ENCODE results near the gene OR8H1. TPM values are rescaled to one million over a fixed set of nuclear protein-coding genes. Genes with fewer than 3 reads are reported as not detected.

Gene OR8H1, protein sequence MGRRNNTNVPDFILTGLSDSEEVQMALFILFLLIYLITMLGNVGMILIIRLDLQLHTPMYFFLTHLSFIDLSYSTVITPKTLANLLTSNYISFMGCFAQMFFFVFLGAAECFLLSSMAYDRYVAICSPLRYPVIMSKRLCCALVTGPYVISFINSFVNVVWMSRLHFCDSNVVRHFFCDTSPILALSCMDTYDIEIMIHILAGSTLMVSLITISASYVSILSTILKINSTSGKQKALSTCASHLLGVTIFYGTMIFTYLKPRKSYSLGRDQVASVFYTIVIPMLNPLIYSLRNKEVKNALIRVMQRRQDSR
- not detected in 2 replicates for total RNA-seq (2014; rRNA removed; shearing (Covaris generic); ENCODE audit: low replicate concordance)

DNA sequence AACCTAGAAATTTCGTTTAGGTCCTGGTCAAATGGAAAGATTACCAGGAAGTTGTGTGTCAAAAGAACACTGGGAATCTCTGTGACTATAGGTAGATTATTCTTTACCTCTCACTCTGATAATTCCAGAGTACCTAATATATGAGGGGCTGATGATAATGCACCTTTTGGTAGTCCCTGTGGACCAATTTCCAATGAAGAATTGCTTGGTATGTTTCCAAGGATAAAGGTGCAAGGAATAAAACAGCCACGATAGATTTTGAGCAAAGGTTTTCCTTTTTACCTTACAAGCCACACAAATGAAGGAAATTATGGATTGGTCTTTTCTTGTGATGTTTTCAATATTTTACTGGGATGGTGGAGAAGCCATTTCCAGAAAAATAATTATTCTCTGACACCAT, at the start of gene OR8H1:
TSS of gene OR8H1 (minus strand) at position 101 of the 400 bp plus-strand sequence. CDS start 1,192 bp downstream, outside the sequence.
- no peaks in the 10 kb centered on the region for H3K36me3 ChIP-seq
- no peaks in the 10 kb centered on the region for H3K9me3 ChIP-seq
- no peak within 1 kb of the TSS for H3K4me3 ChIP-seq
- no peak for DNase-seq
- H3K27me3 ChIP-seq = no peaks in the 10 kb centered on the region

DNA sequence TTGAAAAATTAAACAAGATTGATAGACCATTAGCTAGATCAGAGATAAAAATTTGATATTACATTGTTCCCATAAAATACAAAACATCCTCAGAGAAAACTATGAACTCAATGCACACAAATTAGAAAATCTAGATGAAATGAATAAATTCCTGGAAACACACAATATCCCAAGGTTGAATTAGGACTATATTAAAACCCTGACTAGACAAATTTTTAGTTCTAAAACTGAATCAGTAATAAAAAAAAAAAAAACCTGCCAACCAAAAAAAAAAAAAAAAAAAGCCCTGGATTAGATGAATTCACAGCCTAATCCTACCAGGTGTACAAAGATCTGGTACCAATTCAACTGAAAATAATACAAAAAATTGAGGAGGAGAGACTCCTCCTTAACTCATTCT, 48.2 kb upstream of the OR8H1 start:
- Histone ChIP-seq H3K4me3 (no peak overlapping the region), H3K36me3 (no peaks in the 10 kb centered on the region), H3K9me3 (no peaks in the 10 kb centered on the region), H3K27me3 (no peaks in the 10 kb centered on the region)
- DNase-seq = no peak

DNA sequence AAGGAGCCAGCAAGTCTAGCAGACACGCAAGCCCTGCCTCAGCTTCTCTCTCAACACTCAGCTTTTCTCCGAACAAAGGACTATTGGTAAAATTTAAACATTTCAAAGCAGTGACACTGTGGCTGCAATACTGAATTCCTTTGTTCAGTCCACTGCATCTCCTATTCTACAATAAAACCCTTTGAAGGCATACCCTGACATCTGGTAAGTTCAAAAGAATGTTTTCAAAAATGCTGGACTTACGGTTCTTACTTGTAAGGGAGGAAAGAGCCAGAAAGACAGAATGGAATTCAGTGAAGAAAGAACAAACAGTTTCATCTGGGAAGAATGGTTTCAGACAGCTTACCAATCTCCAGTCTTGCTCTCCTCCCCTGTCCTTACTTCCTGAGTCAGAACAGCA, 41.1 kb upstream of the OR8H1 start:
- Histone ChIP-seq H3K9me3 (no peaks in the 10 kb centered on the region), H3K36me3 (no peaks in the 10 kb centered on the region), H3K27me3 (no peaks in the 10 kb centered on the region), H3K4me3 (no peak overlapping the region)
- no peak for DNase-seq

DNA sequence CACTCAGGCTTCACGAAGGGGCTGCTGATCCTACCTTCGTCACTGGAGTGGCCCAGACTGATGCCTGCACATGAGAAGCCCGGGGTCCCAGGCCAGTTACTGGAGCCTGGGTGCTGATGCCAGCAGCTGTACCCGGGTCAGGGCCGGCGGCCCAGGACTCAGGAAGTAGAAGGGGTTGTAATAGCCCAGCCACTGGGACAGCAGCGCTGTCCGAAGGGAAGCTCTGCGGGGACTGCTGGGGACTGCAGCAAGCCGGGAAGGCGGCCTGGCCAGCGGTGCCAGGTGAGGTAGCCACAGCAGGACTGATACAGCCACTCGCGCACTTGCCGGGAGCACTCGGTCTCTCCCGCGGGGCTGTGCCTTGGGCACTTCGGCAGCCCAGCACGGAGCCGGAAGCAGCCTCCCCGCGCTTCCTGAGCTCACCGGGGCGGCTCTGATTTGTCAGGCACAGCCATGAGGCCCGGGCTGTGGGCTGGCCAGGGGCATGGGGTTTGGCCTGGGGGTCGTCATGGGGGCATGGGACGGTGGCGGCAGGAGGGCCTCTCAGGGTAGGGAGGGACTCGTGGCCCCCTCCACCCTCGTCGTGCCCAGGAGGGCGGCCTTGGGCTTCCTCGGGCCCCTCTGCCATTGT, 39.9 kb upstream of the OR8H1 start:
- H3K9me3 ChIP-seq = no peaks in the 10 kb centered on the region
- no peaks in the 10 kb centered on the region for H3K27me3 ChIP-seq
- no peak for DNase-seq
- no peak overlapping the region for H3K4me3 ChIP-seq
- H3K36me3 ChIP-seq = no peaks in the 10 kb centered on the region

DNA sequence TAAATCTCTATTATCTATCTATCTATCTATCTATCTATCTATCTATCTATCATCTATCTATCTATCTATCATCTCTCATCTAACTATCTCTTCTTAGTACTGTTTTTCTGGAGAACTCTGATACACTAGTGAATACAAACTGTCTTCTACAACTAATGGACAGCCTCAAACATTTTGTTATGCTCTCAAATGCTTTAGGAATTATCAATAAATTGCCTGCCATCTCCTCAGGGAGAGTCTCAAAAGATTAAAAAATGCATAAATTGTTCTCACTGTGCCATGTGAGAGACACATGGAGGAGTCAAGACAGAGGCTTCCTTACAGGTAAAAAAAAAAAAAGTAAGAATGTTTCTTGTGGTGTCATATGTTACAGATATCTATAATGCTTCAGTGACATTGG, 22.8 kb upstream of the OR8H1 start, which contains the start of gene OR8K3:
TSS of gene OR8K3 (plus strand) at position 301 of the 400 bp plus-strand sequence. CDS start 3,163 bp downstream, outside the sequence.
- Histone ChIP-seq H3K9me3 (no peaks in the 10 kb centered on the region), H3K27me3 (no peaks in the 10 kb centered on the region), H3K36me3 (no peaks in the 10 kb centered on the region), H3K4me3 (no peak within 1 kb of the TSS)
- no peak for DNase-seq

DNA sequence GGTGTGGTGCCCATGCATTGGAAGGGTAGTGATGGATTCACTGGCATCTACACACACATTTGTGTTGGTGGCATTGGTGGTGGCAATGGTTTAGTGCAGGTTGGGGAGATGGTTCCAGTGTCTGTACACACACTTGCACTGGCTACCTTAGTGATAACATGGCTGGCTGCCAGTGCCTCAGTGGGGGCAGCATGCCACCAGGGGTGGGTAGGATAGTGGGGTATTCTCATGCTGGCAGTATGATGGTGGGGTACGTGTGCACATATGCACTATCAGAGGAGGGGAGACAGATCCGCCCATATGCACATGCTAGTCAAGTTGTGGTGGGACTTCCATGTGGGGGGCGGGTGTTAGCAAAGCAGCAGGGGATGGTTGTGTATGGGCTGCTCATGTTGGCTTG, 15.8 kb upstream of the OR8H1 start:
- Histone ChIP-seq H3K9me3 (no peaks in the 10 kb centered on the region), H3K4me3 (no peak overlapping the region), H3K36me3 (no peaks in the 10 kb centered on the region), H3K27me3 (no peaks in the 10 kb centered on the region)
- no peak for DNase-seq

DNA sequence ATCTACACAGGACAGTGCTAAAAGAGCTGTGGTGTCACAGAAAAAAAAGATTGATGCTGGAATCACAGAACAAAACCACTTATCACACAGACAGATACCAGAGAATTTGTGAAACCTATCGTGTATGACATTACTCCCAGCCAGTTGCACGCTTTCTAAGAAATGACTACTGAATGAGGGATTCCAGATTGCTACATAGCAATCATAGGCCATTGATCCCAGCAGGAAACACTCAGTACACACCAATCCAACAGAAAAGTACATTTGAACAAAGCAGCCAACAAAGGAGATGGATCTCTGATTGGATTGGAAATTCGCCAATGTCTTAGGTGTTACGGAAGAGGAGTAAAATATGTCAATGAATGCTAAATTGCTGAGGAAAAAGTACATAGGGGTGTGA, 4.8 kb upstream of the OR8H1 start:
- Histone ChIP-seq H3K27me3 (no peaks in the 10 kb centered on the region), H3K9me3 (no peaks in the 10 kb centered on the region), H3K36me3 (no peaks in the 10 kb centered on the region), H3K4me3 (no peak overlapping the region)
- DNase-seq = no peak

DNA sequence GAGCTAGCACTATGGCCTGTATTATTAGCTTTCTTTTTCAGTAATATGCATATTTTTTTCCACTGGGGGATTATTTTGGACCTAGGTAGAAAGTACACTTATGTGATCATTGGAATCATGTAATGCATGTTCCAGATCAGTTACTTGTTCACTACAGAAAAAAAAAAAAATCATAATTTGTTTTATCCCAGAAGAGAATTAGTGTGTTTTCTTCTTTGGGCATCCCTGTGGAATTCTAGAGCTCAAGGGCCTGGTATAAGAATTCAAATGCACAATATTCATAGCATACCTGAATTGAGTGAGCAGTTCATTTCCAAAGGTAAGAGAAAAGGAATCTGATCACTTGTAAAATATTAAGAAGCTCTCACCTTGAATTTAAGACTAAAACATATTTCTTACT, 18.2 kb downstream of the OR8H1 start, which contains the start of gene OR5T1:
TSS of gene OR5T1 (plus strand) at position 301 of the 400 bp plus-strand sequence. CDS start 1,485 bp downstream, outside the sequence.
- DNase-seq = no peak
- Histone ChIP-seq H3K27me3 (no peaks in the 10 kb centered on the region), H3K36me3 (no peaks in the 10 kb centered on the region), H3K4me3 (no peak within 1 kb of the TSS), H3K9me3 (no peaks in the 10 kb centered on the region)

DNA sequence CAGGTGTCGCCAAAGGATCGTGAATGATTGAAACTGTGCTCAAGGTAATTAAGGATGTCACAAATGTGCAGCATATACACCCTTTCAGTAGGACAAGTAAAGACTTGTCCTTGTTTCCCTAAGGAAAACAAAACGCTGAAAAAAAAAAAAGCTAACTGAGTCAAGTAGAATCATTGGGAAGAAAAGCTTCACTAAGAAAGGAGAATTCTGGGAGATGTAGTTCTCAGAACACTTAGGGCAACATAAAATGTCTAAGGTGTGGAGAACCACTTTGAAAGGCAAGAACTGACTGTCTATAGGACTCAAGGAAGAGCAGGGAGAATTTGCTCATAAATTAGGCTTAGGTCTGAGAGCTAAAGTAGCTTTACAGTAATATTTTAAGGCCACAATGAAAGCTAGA, 21.0 kb downstream of the OR8H1 start:
- DNase-seq = no peak
- no peaks in the 10 kb centered on the region for H3K9me3 ChIP-seq
- no peak overlapping the region for H3K4me3 ChIP-seq
- no peaks in the 10 kb centered on the region for H3K27me3 ChIP-seq
- no peaks in the 10 kb centered on the region for H3K36me3 ChIP-seq

DNA sequence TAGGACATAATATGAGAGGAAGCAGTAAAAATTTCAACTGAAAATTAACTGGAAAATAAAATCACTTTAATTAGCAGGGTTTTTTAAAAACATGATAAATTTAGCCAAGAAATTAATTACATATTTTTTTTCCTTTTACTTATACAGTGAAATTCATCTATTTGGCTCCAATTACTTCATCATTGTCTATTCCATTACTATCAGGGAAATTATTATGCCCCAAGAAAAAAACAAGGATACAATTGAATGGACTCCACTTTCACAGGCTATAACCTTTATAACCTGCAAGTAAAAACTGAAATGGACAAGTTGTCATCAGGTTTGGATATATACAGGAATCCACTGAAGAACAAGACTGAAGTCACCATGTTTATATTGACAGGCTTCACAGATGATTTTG, 40.1 kb downstream of the OR8H1 start, which contains the start of gene OR5T3:
TSS of gene OR5T3 (plus strand) at position 301 of the 400 bp plus-strand sequence. CDS start at position 301, 0 bp downstream.
- Histone ChIP-seq H3K36me3 (no peaks in the 10 kb centered on the region), H3K27me3 (no peaks in the 10 kb centered on the region), H3K4me3 (no peak within 1 kb of the TSS), H3K9me3 (no peaks in the 10 kb centered on the region)
- DNase-seq = no peak

Other genes with a start within 250 kb of the OR8H1 start
- not detected in 2 replicates for gene OR8I2, start 198.9 kb downstream of the OR8H1 start, total RNA-seq (2014; rRNA removed; shearing (Covaris generic); ENCODE audit: low replicate concordance)
- not detected in 2 replicates for gene OR8H2, start 188.6 kb downstream of the OR8H1 start, total RNA-seq (2014; rRNA removed; shearing (Covaris generic); ENCODE audit: low replicate concordance)
- not detected in 2 replicates for gene OR8H3, start 169.9 kb downstream of the OR8H1 start, total RNA-seq (2014; rRNA removed; shearing (Covaris generic); ENCODE audit: low replicate concordance)
- not detected in 2 replicates for gene OR8J3, start 152.1 kb downstream of the OR8H1 start, total RNA-seq (2014; rRNA removed; shearing (Covaris generic); ENCODE audit: low replicate concordance)
- gene OR8K5, start 131.9 kb downstream of the OR8H1 start, total RNA-seq (2014; rRNA removed; shearing (Covaris generic); ENCODE audit: low replicate concordance) = not detected in 2 replicates
- gene OR5J2, start 115.6 kb downstream of the OR8H1 start, total RNA-seq (2014; rRNA removed; shearing (Covaris generic); ENCODE audit: low replicate concordance) = not detected in 2 replicates
- gene OR5T2, start 58.0 kb downstream of the OR8H1 start, total RNA-seq (2014; rRNA removed; shearing (Covaris generic); ENCODE audit: low replicate concordance) = not detected in 2 replicates
- gene OR5T3, start 40.0 kb downstream of the OR8H1 start, total RNA-seq (2014; rRNA removed; shearing (Covaris generic); ENCODE audit: low replicate concordance) = not detected in 2 replicates
- gene OR5T1, start 18.1 kb downstream of the OR8H1 start, total RNA-seq (2014; rRNA removed; shearing (Covaris generic); ENCODE audit: low replicate concordance) = not detected in 2 replicates
- not detected in 2 replicates for gene OR8K3, start 22.9 kb upstream of the OR8H1 start, total RNA-seq (2014; rRNA removed; shearing (Covaris generic); ENCODE audit: low replicate concordance)
- not detected in 2 replicates for gene OR8K1, start 53.8 kb upstream of the OR8H1 start, total RNA-seq (2014; rRNA removed; shearing (Covaris generic); ENCODE audit: low replicate concordance)
- not detected in 2 replicates for gene OR8J1, start 62.0 kb upstream of the OR8H1 start, total RNA-seq (2014; rRNA removed; shearing (Covaris generic); ENCODE audit: low replicate concordance)
- gene OR8U1, start 83.4 kb upstream of the OR8H1 start, total RNA-seq (2014; rRNA removed; shearing (Covaris generic); ENCODE audit: low replicate concordance) = not detected in 2 replicates
- not detected in 2 replicates for gene OR5AL1, start 120.4 kb upstream of the OR8H1 start, total RNA-seq (2014; rRNA removed; shearing (Covaris generic); ENCODE audit: low replicate concordance)
- gene OR5M3, start 181.1 kb upstream of the OR8H1 start, total RNA-seq (2014; rRNA removed; shearing (Covaris generic); ENCODE audit: low replicate concordance) = not detected in 2 replicates
- gene OR5M8, start 199.1 kb upstream of the OR8H1 start, total RNA-seq (2014; rRNA removed; shearing (Covaris generic); ENCODE audit: low replicate concordance) = not detected in 2 replicates

Data from MG63 (cell line).